HepG2 (cell line): ENCODE data around the gene TMOD3. TPM values are rescaled to one million over a fixed set of nuclear protein-coding genes. Genes with fewer than 3 reads are reported as not detected.

Experiments used
- CAMTA2 ChIP-seq: sonication (generic); formaldehyde crosslinking; IDR thresholded peaks from 2 replicates; pipeline ENCODE4 v1.4.0; 2020; ENCODE audit warnings: mild to moderate bottlenecking, missing genetic modification reagents, borderline replicate concordance
- DPF2 ChIP-seq: sonication (generic); formaldehyde crosslinking; IDR thresholded peaks from 2 replicates; pipeline ENCODE4 v1.4.0; 2020; ENCODE audit warnings: mild to moderate bottlenecking, low read depth, missing genetic modification reagents, borderline replicate concordance
- FOXO1 ChIP-seq: sonication (generic); formaldehyde crosslinking; IDR thresholded peaks from 2 replicates; pipeline ENCODE4 v1.4.0; 2020; ENCODE audit warnings: missing genetic modification reagents
- HDAC2 ChIP-seq: sonication (generic); formaldehyde crosslinking; IDR thresholded peaks from 2 replicates; pipeline ENCODE4 v1.4.0; 2020; ENCODE audit warnings: missing genetic modification reagents
- HNF4A ChIP-seq: sonication (generic); formaldehyde crosslinking; IDR thresholded peaks from 2 replicates; pipeline ENCODE4 v1.4.0; 2020; ENCODE audit warnings: missing genetic modification reagents
- HOMEZ ChIP-seq: IDR thresholded peaks from 2 replicates; pipeline ENCODE4 v1.6.1; 2016; ENCODE audit warnings: low read depth
- IRF2 ChIP-seq: IDR thresholded peaks from 2 replicates; pipeline ENCODE4 v1.6.1; 2018; ENCODE audit warnings: missing genetic modification reagents, missing compliant biosample characterization
- KAT2B ChIP-seq: fragments of 150-350 bp; IDR thresholded peaks from 2 replicates; pipeline ENCODE4 v1.6.1; 2014; ENCODE audit warnings: low read depth, low read length, borderline replicate concordance
- MIXL1 ChIP-seq: IDR thresholded peaks from 2 replicates; pipeline ENCODE4 v1.6.1; 2016
- NR2F6 ChIP-seq, 2 experiments: IDR thresholded peaks; 2 replicates each; pipeline ENCODE4 v1.6.1; 2016; ENCODE audit warnings: antibody characterized with exemption in 1 of 2, mild to moderate bottlenecking in 1 of 2
- POLR2AphosphoS5 ChIP-seq: IDR thresholded peaks from 2 replicates; pipeline ENCODE4 v1.6.1; 2012; ENCODE audit warnings: low read depth, low read length
- PREB ChIP-seq: sonication (generic); formaldehyde crosslinking; IDR thresholded peaks from 2 replicates; pipeline ENCODE4 v1.4.0; 2020; ENCODE audit warnings: missing genetic modification reagents
- SMARCC2 ChIP-seq: fragments of 450-650 bp; IDR thresholded peaks from 2 replicates; pipeline ENCODE4 v1.6.1; 2017; ENCODE audit warnings: antibody characterized with exemption, mild to moderate bottlenecking
- TOPORS ChIP-seq: sonication (generic); formaldehyde crosslinking; IDR thresholded peaks from 2 replicates; pipeline ENCODE4 v1.8.0; 2023; ENCODE audit warnings: mild to moderate bottlenecking, missing genetic modification reagents
- ZFP62 ChIP-seq: sonication (generic); formaldehyde crosslinking; IDR thresholded peaks from 2 replicates; pipeline ENCODE4 v1.4.0; 2020; ENCODE audit warnings: missing genetic modification reagents
- ZMYM4 ChIP-seq: sonication (generic); formaldehyde crosslinking; IDR thresholded peaks from 2 replicates; pipeline ENCODE4 v1.8.1; 2023; ENCODE audit warnings: mild to moderate bottlenecking, missing genetic modification reagents
- ZNF331 ChIP-seq: sonication (generic); formaldehyde crosslinking; IDR thresholded peaks from 2 replicates; pipeline ENCODE4 v1.4.0; 2020; ENCODE audit warnings: missing genetic modification reagents
- ZNF768 ChIP-seq: sonication (generic); formaldehyde crosslinking; IDR thresholded peaks from 2 replicates; pipeline ENCODE4 v1.4.0; 2020; ENCODE audit warnings: missing genetic modification reagents
- polyA plus RNA-seq, 8 experiments: library from polyadenylated mRNA; depleted of rRNA in 3 of 8; stranded (reverse) in 7 of 8; unstranded in 1 of 8; fragments of >200 nt; fragmentation: Illumina TruSeq in 4 of 8; extraction: Trizol in 4 of 8; gene quantifications; 2 replicates each; pipeline versions ENCODE4 v1.2.1 to v1.2.3, GENCODE V29; 2011 to 2016; ENCODE audit warnings: low read depth in 4 of 8, missing spikeins in 1 of 8, mixed read lengths in 1 of 8; ENCODE audit not compliant: insufficient read depth in 1 of 8
- total RNA-seq, 5 experiments: library from RNA; depleted of rRNA; stranded (reverse); fragments of >200 nt; fragmentation: Illumina TruSeq; extraction: Trizol; gene quantifications; 2 replicates each; pipeline ENCODE4 v1.2.3, GENCODE V29; 2016; ENCODE audit warnings: low read depth in 1 of 5
- TF ChIP-seq, protein P1 (sequence below): sonication (generic); formaldehyde crosslinking; IDR thresholded peaks from 2 replicates; pipeline ENCODE4 v1.4.0; 2020; ENCODE audit warnings: mild to moderate bottlenecking, missing genetic modification reagents
- TF ChIP-seq, protein P2 (sequence below): IDR thresholded peaks from 2 replicates; pipeline ENCODE4 v1.4.0; 2020; ENCODE audit warnings: mild to moderate bottlenecking, missing genetic modification reagents
- TF ChIP-seq, protein P3 (sequence below): IDR thresholded peaks from 2 replicates; pipeline ENCODE4 v1.6.1; 2016

Gene TMOD3
- total and polyA plus RNA-seq, 2 of the 13 experiments (the other 11 are each of a cell fraction or from before 2014, with no cell fraction given), result 5.1 to 23.2 TPM

- TF ChIP-seq ZMYM4 (CRISPR knock-in tag) (peak; percentile 60), MIXL1 (peak; percentile 84), SMARCC2 (no peak), DPF2 (CRISPR knock-in tag) (peak; percentile 67; the same call in 1 of the 2 replicates), HNF4A (CRISPR knock-in tag) (peak; percentile 96), ZNF331 (CRISPR knock-in tag) (peak; percentile 36; the same call in 1 of the 2 replicates), HDAC2 (CRISPR knock-in tag) (peak; percentile 79), FOXO1 (CRISPR knock-in tag) (peak; percentile 49; the same call in 1 of the 2 replicates), CAMTA2 (CRISPR knock-in tag) (no peak), HOMEZ (peak; percentile 66; the same call in 1 of the 2 replicates), IRF2 (CRISPR knock-in tag) (0 out of 2 replicates have a peak, but pooled peaks have one; percentile 45), TOPORS (CRISPR knock-in tag) (no peak), ZFP62 (CRISPR knock-in tag) (no peak), ZNF768 (CRISPR knock-in tag) (no peak), NR2F6 (IDR thresholded peaks at IDR 0.05) (0 out of 2 replicates have a peak, but pooled peaks have one; percentile 30), NR2F6 (CRISPR knock-in tag; IDR thresholded peaks at IDR 0.05) (peak; percentile 46), POLR2AphosphoS5 (no peak), KAT2B (peak; percentile 41; the same call in 1 of the 2 replicates), PREB (CRISPR knock-in tag) (no peak)
- TF ChIP-seq, protein P1, sequence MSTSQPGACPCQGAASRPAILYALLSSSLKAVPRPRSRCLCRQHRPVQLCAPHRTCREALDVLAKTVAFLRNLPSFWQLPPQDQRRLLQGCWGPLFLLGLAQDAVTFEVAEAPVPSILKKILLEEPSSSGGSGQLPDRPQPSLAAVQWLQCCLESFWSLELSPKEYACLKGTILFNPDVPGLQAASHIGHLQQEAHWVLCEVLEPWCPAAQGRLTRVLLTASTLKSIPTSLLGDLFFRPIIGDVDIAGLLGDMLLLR (CRISPR knock-in tag), result no peak
- TF ChIP-seq, protein P2, sequence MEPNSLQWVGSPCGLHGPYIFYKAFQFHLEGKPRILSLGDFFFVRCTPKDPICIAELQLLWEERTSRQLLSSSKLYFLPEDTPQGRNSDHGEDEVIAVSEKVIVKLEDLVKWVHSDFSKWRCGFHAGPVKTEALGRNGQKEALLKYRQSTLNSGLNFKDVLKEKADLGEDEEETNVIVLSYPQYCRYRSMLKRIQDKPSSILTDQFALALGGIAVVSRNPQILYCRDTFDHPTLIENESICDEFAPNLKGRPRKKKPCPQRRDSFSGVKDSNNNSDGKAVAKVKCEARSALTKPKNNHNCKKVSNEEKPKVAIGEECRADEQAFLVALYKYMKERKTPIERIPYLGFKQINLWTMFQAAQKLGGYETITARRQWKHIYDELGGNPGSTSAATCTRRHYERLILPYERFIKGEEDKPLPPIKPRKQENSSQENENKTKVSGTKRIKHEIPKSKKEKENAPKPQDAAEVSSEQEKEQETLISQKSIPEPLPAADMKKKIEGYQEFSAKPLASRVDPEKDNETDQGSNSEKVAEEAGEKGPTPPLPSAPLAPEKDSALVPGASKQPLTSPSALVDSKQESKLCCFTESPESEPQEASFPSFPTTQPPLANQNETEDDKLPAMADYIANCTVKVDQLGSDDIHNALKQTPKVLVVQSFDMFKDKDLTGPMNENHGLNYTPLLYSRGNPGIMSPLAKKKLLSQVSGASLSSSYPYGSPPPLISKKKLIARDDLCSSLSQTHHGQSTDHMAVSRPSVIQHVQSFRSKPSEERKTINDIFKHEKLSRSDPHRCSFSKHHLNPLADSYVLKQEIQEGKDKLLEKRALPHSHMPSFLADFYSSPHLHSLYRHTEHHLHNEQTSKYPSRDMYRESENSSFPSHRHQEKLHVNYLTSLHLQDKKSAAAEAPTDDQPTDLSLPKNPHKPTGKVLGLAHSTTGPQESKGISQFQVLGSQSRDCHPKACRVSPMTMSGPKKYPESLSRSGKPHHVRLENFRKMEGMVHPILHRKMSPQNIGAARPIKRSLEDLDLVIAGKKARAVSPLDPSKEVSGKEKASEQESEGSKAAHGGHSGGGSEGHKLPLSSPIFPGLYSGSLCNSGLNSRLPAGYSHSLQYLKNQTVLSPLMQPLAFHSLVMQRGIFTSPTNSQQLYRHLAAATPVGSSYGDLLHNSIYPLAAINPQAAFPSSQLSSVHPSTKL (CRISPR knock-in tag), result peak; percentile 72
- TF ChIP-seq, protein P3, sequence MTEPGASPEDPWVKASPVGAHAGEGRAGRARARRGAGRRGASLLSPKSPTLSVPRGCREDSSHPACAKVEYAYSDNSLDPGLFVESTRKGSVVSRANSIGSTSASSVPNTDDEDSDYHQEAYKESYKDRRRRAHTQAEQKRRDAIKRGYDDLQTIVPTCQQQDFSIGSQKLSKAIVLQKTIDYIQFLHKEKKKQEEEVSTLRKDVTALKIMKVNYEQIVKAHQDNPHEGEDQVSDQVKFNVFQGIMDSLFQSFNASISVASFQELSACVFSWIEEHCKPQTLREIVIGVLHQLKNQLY, result no peak
These were observed 83.1 kb downstream of the TMOD3 start (continued) for GRCh38 chr15:51912528-51912927.
